ENCODE data around the gene CES3.

Gene CES3

GRCh38 chr16:67016143-67016542 is 55.1 kb downstream of the CES3 start:
- DNase-seq = no peak
- Histone ChIP-seq H3K36me3 (ENCODE audit: control insufficient read depth in 4 of 4, insufficient read depth in 4 of 4, low read length in 3 of 4) (no peaks in the 10 kb centered on the region), H3K27me3 (replicated peaks in 2 of 5; ENCODE audit: control insufficient read depth in 4 of 5, insufficient read depth in 5 of 5, low read length in 4 of 5) (peaks cover 0 to 15% (median 13%) of the 10 kb centered on the region in 5 experiments), H3K4me3 (ENCODE audit: control insufficient read depth in 1 of 7, extremely low read depth in 1 of 7, insufficient read depth in 4 of 7, low read depth in 2 of 7, low read length in 6 of 7) (no peak overlapping the region), H3K4me1 (ENCODE audit: control extremely low read depth in 1 of 4, control insufficient read depth in 4 of 4, insufficient read depth in 4 of 4, low read length in 3 of 4) (peaks cover 0 to 18% (median 16%) of the 10 kb centered on the region in 4 experiments), H3K9me3 (ENCODE audit: control extremely low read depth in 1 of 5, control insufficient read depth in 4 of 5, insufficient read depth in 2 of 5, low read depth in 1 of 5, low read length in 4 of 5) (no peaks in the 10 kb centered on the region), H3K27ac (ENCODE audit: insufficient read depth in 1 of 2, low read depth in 1 of 2, low read length in 2 of 2, poor library complexity in 1 of 2, severe bottlenecking in 2 of 2) (no peak overlapping the region)
- POLR2A ChIA-PET = no interaction called here
- CTCF ChIA-PET = interaction anchor here (0.7 to 9.1 kb wide), 12 partner anchors 11 to 140 kb away, joined by 3 to 206 read pairs (median 3); no protein-coding TSS in a partner anchor

- Histone ChIP-seq H3K4me1 (ENCODE audit: control extremely low read depth in 1 of 4, control insufficient read depth in 4 of 4, insufficient read depth in 4 of 4, low read length in 3 of 4) (peaks cover 0 to 18% (median 16%) of the 10 kb centered on the region in 4 experiments), H3K4me3 (ENCODE audit: control insufficient read depth in 1 of 7, extremely low read depth in 1 of 7, insufficient read depth in 4 of 7, low read depth in 2 of 7, low read length in 6 of 7) (no peak overlapping the region), H3K27me3 (replicated peaks in 2 of 5; ENCODE audit: control insufficient read depth in 4 of 5, insufficient read depth in 5 of 5, low read length in 4 of 5) (peaks cover 0 to 15% (median 13%) of the 10 kb centered on the region in 5 experiments), H3K36me3 (ENCODE audit: control insufficient read depth in 4 of 4, insufficient read depth in 4 of 4, low read length in 3 of 4) (no peaks in the 10 kb centered on the region), H3K9me3 (ENCODE audit: control extremely low read depth in 1 of 5, control insufficient read depth in 4 of 5, insufficient read depth in 2 of 5, low read depth in 1 of 5, low read length in 4 of 5) (no peaks in the 10 kb centered on the region), H3K27ac (ENCODE audit: insufficient read depth in 1 of 2, low read depth in 1 of 2, low read length in 2 of 2, poor library complexity in 1 of 2, severe bottlenecking in 2 of 2) (no peak overlapping the region)
- 90% methylated on average over 4 of the region's 5 CpGs for WGBS (ENCODE audit: insufficient coverage)
- ChIA-PET POLR2A (no interaction called here), CTCF (interaction anchor here (0.7 to 9.1 kb wide), 23 partner anchors 9 to 192 kb away, joined by 3 to 206 read pairs (median 3); partner anchors contain the start of gene B3GNT9)
- DNase-seq = no peak
Observed at GRCh38 chr16:67016681-67017420, 55.8 kb downstream of the CES3 start.

- H3K4me1 ChIP-seq (ENCODE audit: control extremely low read depth in 1 of 4, control insufficient read depth in 4 of 4, insufficient read depth in 4 of 4, low read length in 3 of 4) = peaks cover 0 to 18% (median 16%) of the 10 kb centered on the region in 4 experiments
- 93% methylated on average over 4 of the region's 4 CpGs for WGBS (ENCODE audit: insufficient coverage)
- peaks cover 0 to 15% (median 12%) of the 10 kb centered on the region in 5 experiments for H3K27me3 ChIP-seq (replicated peaks in 2 of 5; ENCODE audit: control insufficient read depth in 4 of 5, insufficient read depth in 5 of 5, low read length in 4 of 5)
- ChIA-PET POLR2A (interaction anchor here (0.9 to 1.2 kb wide), 2 partner anchors 9 to 11 kb away, joined by 3 to 10 read pairs; partner anchors contain the start of gene CBFB), CTCF (interaction anchor here (0.8 to 9.1 kb wide), 27 partner anchors 10 to 192 kb away, joined by 3 to 206 read pairs (median 4); partner anchors contain the start of genes B3GNT9, FBXL8 and TRADD)
- no peak for DNase-seq
- no peak overlapping the region for H3K27ac ChIP-seq (ENCODE audit: insufficient read depth in 1 of 2, low read depth in 1 of 2, low read length in 2 of 2, poor library complexity in 1 of 2, severe bottlenecking in 2 of 2)
- no peaks in the 10 kb centered on the region for H3K9me3 ChIP-seq (ENCODE audit: control extremely low read depth in 1 of 5, control insufficient read depth in 4 of 5, insufficient read depth in 2 of 5, low read depth in 1 of 5, low read length in 4 of 5)
- H3K4me3 ChIP-seq (ENCODE audit: control insufficient read depth in 1 of 7, extremely low read depth in 1 of 7, insufficient read depth in 4 of 7, low read depth in 2 of 7, low read length in 6 of 7) = no peak overlapping the region
- no peaks in the 10 kb centered on the region for H3K36me3 ChIP-seq (ENCODE audit: control insufficient read depth in 4 of 4, insufficient read depth in 4 of 4, low read length in 3 of 4)
Observed at GRCh38 chr16:67017421-67017750, 56.3 kb downstream of the CES3 start.

GRCh38 chr16:67017810-67018488 is 56.9 kb downstream of the CES3 start:
- ChIA-PET CTCF (interaction anchor here (0.6 to 9.1 kb wide), 36 partner anchors 9 to 191 kb away, joined by 3 to 206 read pairs (median 4); partner anchors contain the start of genes B3GNT9, CES3, FBXL8 and TRADD), POLR2A (interaction anchor here (0.9 to 1.2 kb wide), 2 partner anchors 9 to 11 kb away, joined by 3 to 10 read pairs; partner anchors contain the start of gene CBFB)
- no peaks in the 10 kb centered on the region for H3K9me3 ChIP-seq (ENCODE audit: control extremely low read depth in 1 of 5, control insufficient read depth in 4 of 5, insufficient read depth in 2 of 5, low read depth in 1 of 5, low read length in 4 of 5)
- peak; percentile 94 to 96 (median 96) for DNase-seq
- peaks cover 0 to 15% (median 12%) of the 10 kb centered on the region in 5 experiments for H3K27me3 ChIP-seq (replicated peaks in 2 of 5; ENCODE audit: control insufficient read depth in 4 of 5, insufficient read depth in 5 of 5, low read length in 4 of 5)
- peaks cover 0 to 18% (median 15%) of the 10 kb centered on the region in 4 experiments for H3K4me1 ChIP-seq (ENCODE audit: control extremely low read depth in 1 of 4, control insufficient read depth in 4 of 4, insufficient read depth in 4 of 4, low read length in 3 of 4)
- H3K27ac ChIP-seq (ENCODE audit: insufficient read depth in 1 of 2, low read depth in 1 of 2, low read length in 2 of 2, poor library complexity in 1 of 2, severe bottlenecking in 2 of 2) = no peak overlapping the region
- no peaks in the 10 kb centered on the region for H3K36me3 ChIP-seq (ENCODE audit: control insufficient read depth in 4 of 4, insufficient read depth in 4 of 4, low read length in 3 of 4)
- no peak overlapping the region for H3K4me3 ChIP-seq (ENCODE audit: control insufficient read depth in 1 of 7, extremely low read depth in 1 of 7, insufficient read depth in 4 of 7, low read depth in 2 of 7, low read length in 6 of 7)
- WGBS (ENCODE audit: insufficient coverage) = 36% methylated on average over 6 of the region's 6 CpGs

- no peaks in the 10 kb centered on the region for H3K9me3 ChIP-seq (ENCODE audit: control extremely low read depth in 1 of 5, control insufficient read depth in 4 of 5, insufficient read depth in 2 of 5, low read depth in 1 of 5, low read length in 4 of 5)
Observed at GRCh38 chr16:67019171-67019570, 58.1 kb downstream of the CES3 start.

GRCh38 chr16:67021321-67021720 is 60.3 kb downstream of the CES3 start:
- H3K9me3 ChIP-seq (ENCODE audit: control extremely low read depth in 1 of 5, control insufficient read depth in 4 of 5, insufficient read depth in 2 of 5, low read depth in 1 of 5, low read length in 4 of 5) = no peaks in the 10 kb centered on the region
- WGBS (ENCODE audit: insufficient coverage) = 100% methylated on average over 2 of the region's 3 CpGs
- no peak for DNase-seq
- H3K27ac ChIP-seq (ENCODE audit: insufficient read depth in 1 of 2, low read depth in 1 of 2, low read length in 2 of 2, poor library complexity in 1 of 2, severe bottlenecking in 2 of 2) = no peak overlapping the region
- ChIA-PET POLR2A (no interaction called here), CTCF (interaction anchor here (1.4 to 9.1 kb wide), 2 partner anchors 66 to 81 kb away, joined by 4 to 206 read pairs; no protein-coding TSS in a partner anchor)
- no peaks in the 10 kb centered on the region for H3K36me3 ChIP-seq (ENCODE audit: control insufficient read depth in 4 of 4, insufficient read depth in 4 of 4, low read length in 3 of 4)
- H3K27me3 ChIP-seq (replicated peaks in 2 of 5; ENCODE audit: control insufficient read depth in 4 of 5, insufficient read depth in 5 of 5, low read length in 4 of 5) = no peaks in the 10 kb centered on the region
- peaks cover 0 to 11% (median 6%) of the 10 kb centered on the region in 4 experiments for H3K4me1 ChIP-seq (ENCODE audit: control extremely low read depth in 1 of 4, control insufficient read depth in 4 of 4, insufficient read depth in 4 of 4, low read length in 3 of 4)
- no peak overlapping the region for H3K4me3 ChIP-seq (ENCODE audit: control insufficient read depth in 1 of 7, extremely low read depth in 1 of 7, insufficient read depth in 4 of 7, low read depth in 2 of 7, low read length in 6 of 7)

More at GRCh38 chr16:67019171-67019570, 58.1 kb downstream of the CES3 start:
- Histone ChIP-seq H3K4me3 (ENCODE audit: control insufficient read depth in 1 of 7, extremely low read depth in 1 of 7, insufficient read depth in 4 of 7, low read depth in 2 of 7, low read length in 6 of 7) (no peak overlapping the region), H3K27me3 (replicated peaks in 2 of 5; ENCODE audit: control insufficient read depth in 4 of 5, insufficient read depth in 5 of 5, low read length in 4 of 5) (peaks cover 0 to 10% (median 8%) of the 10 kb centered on the region in 5 experiments), H3K36me3 (ENCODE audit: control insufficient read depth in 4 of 4, insufficient read depth in 4 of 4, low read length in 3 of 4) (no peaks in the 10 kb centered on the region), H3K4me1 (ENCODE audit: control extremely low read depth in 1 of 4, control insufficient read depth in 4 of 4, insufficient read depth in 4 of 4, low read length in 3 of 4) (peaks cover 0 to 7% (median 5%) of the 10 kb centered on the region in 4 experiments), H3K27ac (ENCODE audit: insufficient read depth in 1 of 2, low read depth in 1 of 2, low read length in 2 of 2, poor library complexity in 1 of 2, severe bottlenecking in 2 of 2) (no peak overlapping the region)
- POLR2A ChIA-PET = no interaction called here
- 97% methylated on average over 6 of the region's 8 CpGs for WGBS (ENCODE audit: insufficient coverage)
- no peak for DNase-seq
- CTCF ChIA-PET = interaction anchor here (0.7 to 9.1 kb wide), 16 partner anchors 8 to 168 kb away, joined by 3 to 206 read pairs (median 5); no protein-coding TSS in a partner anchor
